PC-9 (cell line): ENCODE data around the gene LRRFIP1. TPM values are rescaled to one million over a fixed set of nuclear protein-coding genes. Genes with fewer than 3 reads are reported as not detected.

Experiments
- BruUV-seq: library from RNA; stranded (reverse); fragments of 400-500 nt; replicated peaks from 2 replicates; lab custom pipeline; 2021; lab: Mats Ljungman, UMichigan
- CTCF ChIA-PET: fragments of 300-600 bp; sonication (Branson Sonifier 250); formaldehyde crosslinking; loops from one replicate; lab custom pipeline; 2022; ENCODE audit warnings: antibody characterized with exemption; lab: Charles Lee
- POLR2A ChIA-PET: fragments of 300-600 bp; sonication (Branson Sonifier 250); formaldehyde crosslinking; loops from one replicate; lab custom pipeline; 2022; ENCODE audit warnings: antibody characterized with exemption; ENCODE audit not compliant: unreplicated experiment; lab: Charles Lee
- DNase-seq, 2 experiments: peaks; one replicate each; pipeline versions ENCODE4 v3.0.0 to v3.0.0-alpha.2; 2015 to 2022; ENCODE audit warnings: mixed read lengths in 1 of 2
- H2AFZ ChIP-seq: fragments of 200-600 bp; sonication (generic); 2 replicates; pipeline ENCODE4 v1.8.1; 2017; ENCODE audit warnings: antibody characterized with exemption
- H3F3A ChIP-seq: fragments of 200-600 bp; sonication (generic); 2 replicates; pipeline ENCODE4 v1.8.1; 2017; ENCODE audit warnings: antibody characterized with exemption, mild to moderate bottlenecking, low read depth; ENCODE audit not compliant: insufficient read depth
- H3K27ac ChIP-seq: fragments of 200-600 bp; sonication (generic); 2 replicates; pipeline ENCODE4 v1.6.1; 2016; ENCODE audit warnings: mixed run types
- H3K27me3 ChIP-seq: fragments of 200-600 bp; sonication (generic); 2 replicates; pipeline ENCODE4 v1.6.1; 2016; ENCODE audit warnings: low read depth, mixed run types; ENCODE audit not compliant: insufficient read depth
- H3K36me3 ChIP-seq: fragments of 200-600 bp; sonication (generic); 2 replicates; pipeline ENCODE4 v1.6.1; 2016; ENCODE audit warnings: low read depth, mixed run types
- H3K4me1 ChIP-seq: fragments of 200-600 bp; sonication (generic); replicated peaks from 2 replicates; pipeline ENCODE4 v1.6.1; 2016; ENCODE audit warnings: mixed run types; ENCODE audit not compliant: insufficient read depth
- H3K4me2 ChIP-seq: fragments of 200-600 bp; sonication (generic); 2 replicates; pipeline ENCODE4 v1.6.1; 2017; ENCODE audit warnings: mixed run types
- H3K4me3 ChIP-seq: fragments of 200-600 bp; sonication (generic); 2 replicates; pipeline ENCODE4 v1.6.1; 2016; ENCODE audit warnings: mixed run types
- H3K79me2 ChIP-seq: fragments of 200-600 bp; sonication (generic); 2 replicates; pipeline ENCODE4 v1.6.1; 2017; ENCODE audit warnings: low read depth, mixed run types
- H3K9me2 ChIP-seq: fragments of 200-600 bp; sonication (generic); 2 replicates; pipeline ENCODE4 v1.8.1; 2017; ENCODE audit warnings: mild to moderate bottlenecking; ENCODE audit not compliant: insufficient read depth
- H3K9me3 ChIP-seq: fragments of 200-600 bp; sonication (generic); 2 replicates; pipeline ENCODE4 v1.8.1; 2016; ENCODE audit warnings: low read depth; ENCODE audit not compliant: insufficient read depth
- H4K20me1 ChIP-seq: fragments of 200-600 bp; sonication (generic); 2 replicates; pipeline ENCODE4 v1.8.1; 2017; ENCODE audit not compliant: insufficient read depth
- CTCF ChIP-seq: fragments of 200-600 bp; sonication (generic); conservative IDR thresholded peaks from 2 replicates; pipeline ENCODE4 v1.6.1; 2017; ENCODE audit warnings: mixed run types, antibody characterized with exemption, mild to moderate bottlenecking, moderate library complexity
- EZH2 ChIP-seq: fragments of 200-600 bp; sonication (generic); IDR thresholded peaks from 2 replicates; pipeline ENCODE4 v1.8.0; 2017; ENCODE audit warnings: antibody characterized with exemption, low read depth
- intact Hi-C: fragments of 100-400 bp; cut with micrococcal nuclease; formaldehyde crosslinking; loops from one replicate; pipeline ENCODE4 v1.10.0; 2022; ENCODE audit not compliant: unreplicated experiment
- total RNA-seq: library from RNA; stranded (reverse); gene quantifications from 2 replicates; pipeline ENCODE4 v1.2.3, GENCODE V29; 2021

Gene LRRFIP1
- total RNA-seq, 1 experiment from 2014 or later = 238 TPM

GRCh38 chr2:237672731-237673129 lies 45.3 kb downstream of the LRRFIP1 start:
- H3F3A ChIP-seq = peaks cover 5% of the 10 kb centered on the region
- H3K4me1 ChIP-seq = peaks cover 9% of the 10 kb centered on the region
- peak overlapping the region; percentile 49; the same call in 1 of the 2 replicates for H3K4me2 ChIP-seq
- H3K4me3 ChIP-seq = no peak overlapping the region
- TF ChIP-seq EZH2 = no peak
- TF ChIP-seq CTCF = no peak
- no peaks in the 10 kb centered on the region for H3K27me3 ChIP-seq
- CTCF ChIA-PET = interaction anchor here (0.8 to 1.5 kb wide), 4 partner anchors 12 to 72 kb away, joined by 3 to 8 read pairs (median 4); no protein-coding TSS in a partner anchor
- H3K9me2 ChIP-seq = no peaks in the 10 kb centered on the region
- no peak overlapping the region for H3K27ac ChIP-seq
- intact Hi-C loops = loop anchor here (1.0 kb wide), 3 partner anchors 73 to 102 kb away; partner anchors contain the start of gene RAB17
- POLR2A ChIA-PET = interaction anchor here (0.6 kb wide), 1 partner anchor 12 kb away, joined by 4 read pairs; no protein-coding TSS in a partner anchor
- H4K20me1 ChIP-seq = no peaks in the 10 kb centered on the region
- no TSS peak for BruUV-seq
- no peaks in the 10 kb centered on the region for H3K36me3 ChIP-seq
- no peak overlapping the region for H2AFZ ChIP-seq
- no peak for DNase-seq
- no peaks in the 10 kb centered on the region for H3K9me3 ChIP-seq
- H3K79me2 ChIP-seq = no peaks in the 10 kb centered on the region

- no TSS peak for BruUV-seq
- POLR2A ChIA-PET = interaction anchor here (0.6 to 0.7 kb wide), 3 partner anchors 9 to 468 kb away, joined by 4 to 7 read pairs (median 5); no protein-coding TSS in a partner anchor
These were observed 46.0 kb downstream of the LRRFIP1 start for GRCh38 chr2:237673130-237674001.

More at GRCh38 chr2:237673130-237674001, 46.0 kb downstream of the LRRFIP1 start:
- CTCF ChIA-PET = interaction anchor here (0.6 to 1.5 kb wide), 7 partner anchors 13 to 344 kb away, joined by 3 to 8 read pairs (median 3); no protein-coding TSS in a partner anchor
- Histone ChIP-seq H3K4me2 (peak overlapping the region; percentile 49), H3K9me2 (no peaks in the 10 kb centered on the region), H2AFZ (peak overlapping the region; percentile 20; the same call in 1 of the 2 replicates), H3K36me3 (no peaks in the 10 kb centered on the region), H3K27me3 (no peaks in the 10 kb centered on the region), H3K4me1 (peaks cover 15% of the 10 kb centered on the region), H3F3A (peaks cover 12% of the 10 kb centered on the region), H3K4me3 (peak overlapping the region; percentile 32; the same call in 1 of the 2 replicates), H3K9me3 (no peaks in the 10 kb centered on the region), H3K79me2 (no peaks in the 10 kb centered on the region), H3K27ac (no peak overlapping the region), H4K20me1 (no peaks in the 10 kb centered on the region)
- DNase-seq = peak; percentile 54 to 69
- no peak for TF ChIP-seq EZH2
- peak; percentile 90 for TF ChIP-seq CTCF
- intact Hi-C loops = loop anchor here (1.0 to 2.0 kb wide), 5 partner anchors 18 to 101 kb away; partner anchors contain the start of gene RAB17
